GM19372 (cell line): ENCODE data around the gene UGGT2.
"Not testable (repeated sequence)": the region's sequence is repeated elsewhere in the genome, so short reads cannot be mapped to it uniquely, and the experiment has no call there.

Source experiments
- ATAC-seq: cut with Tn5 transposase; IDR thresholded peaks from one replicate; pipeline ENCODE4 v1.9.1; 2021; ENCODE audit warnings: mild to moderate bottlenecking, low read depth, moderate library complexity; ENCODE audit not compliant: unreplicated experiment

UGGT2 gene

DNA sequence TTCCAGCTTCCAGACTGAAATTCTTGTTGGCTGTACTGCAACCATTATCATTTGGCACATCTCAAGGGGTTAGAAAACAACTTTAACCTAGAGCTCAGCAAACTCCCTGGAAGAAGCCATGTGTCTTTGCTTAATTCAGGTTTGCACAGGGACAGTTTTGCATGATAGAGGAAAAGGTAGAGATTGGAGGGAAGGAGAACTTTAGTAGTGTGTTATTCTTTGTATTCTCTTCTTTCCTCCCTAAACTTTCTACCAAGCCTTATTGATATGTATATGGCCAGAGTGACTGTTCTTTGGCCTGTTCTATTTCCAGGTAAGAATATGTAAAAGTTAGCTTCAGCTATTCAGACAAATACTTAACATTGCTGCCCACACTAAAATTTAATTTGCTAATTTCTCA, 53.1 kb downstream of the UGGT2 start:
- no peak for ATAC-seq

- ATAC-seq: no peak
Measured at GRCh38 chr13:95987841-95988240, 65.4 kb downstream of the UGGT2 start.

DNA sequence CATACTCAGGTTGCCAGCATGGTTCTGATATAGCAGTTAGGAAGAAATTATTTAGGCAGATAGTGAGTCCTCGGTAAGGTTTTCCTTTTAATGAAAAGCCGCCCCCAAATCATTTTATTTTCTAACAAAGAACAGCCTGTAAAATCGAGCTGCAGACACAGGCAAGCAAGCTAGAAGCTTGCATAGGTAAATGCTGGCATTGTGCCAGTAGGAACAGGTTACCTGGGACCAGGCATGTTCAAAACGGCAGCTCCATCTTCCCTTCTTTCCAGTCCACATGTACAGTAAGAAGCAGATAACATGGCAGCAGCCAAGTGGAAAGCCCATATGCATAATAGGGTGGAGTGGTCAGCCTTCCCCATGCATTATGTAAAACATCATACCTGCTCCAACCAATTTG, 71.1 kb downstream of the UGGT2 start:
- ATAC-seq: no peak

- ATAC-seq: not testable (repeated sequence)
Measured at GRCh38 chr13:95972651-95973050, 80.5 kb downstream of the UGGT2 start.

DNA sequence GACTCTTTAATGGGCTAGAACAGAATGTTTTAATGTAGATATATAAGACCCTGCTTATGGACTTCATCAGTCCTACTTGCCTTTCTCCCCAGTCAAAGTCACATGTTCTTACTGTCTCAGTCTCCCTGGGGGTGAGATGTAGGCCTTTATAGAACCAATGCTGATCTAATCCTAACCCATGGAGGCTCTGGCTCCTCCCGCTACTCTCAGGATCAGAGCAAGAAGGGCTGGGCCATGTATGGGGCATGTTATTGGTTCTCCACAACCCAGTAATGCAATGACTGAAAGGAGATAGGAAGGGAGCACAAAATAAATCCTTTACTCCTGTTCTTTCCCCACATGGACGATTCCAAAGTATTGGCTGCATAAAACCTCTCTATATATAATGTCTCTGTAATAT, 82.3 kb downstream of the UGGT2 start:
- no peak for ATAC-seq

- ATAC-seq: no peak
Measured at GRCh38 chr13:95968906-95969305, 84.3 kb downstream of the UGGT2 start.

DNA sequence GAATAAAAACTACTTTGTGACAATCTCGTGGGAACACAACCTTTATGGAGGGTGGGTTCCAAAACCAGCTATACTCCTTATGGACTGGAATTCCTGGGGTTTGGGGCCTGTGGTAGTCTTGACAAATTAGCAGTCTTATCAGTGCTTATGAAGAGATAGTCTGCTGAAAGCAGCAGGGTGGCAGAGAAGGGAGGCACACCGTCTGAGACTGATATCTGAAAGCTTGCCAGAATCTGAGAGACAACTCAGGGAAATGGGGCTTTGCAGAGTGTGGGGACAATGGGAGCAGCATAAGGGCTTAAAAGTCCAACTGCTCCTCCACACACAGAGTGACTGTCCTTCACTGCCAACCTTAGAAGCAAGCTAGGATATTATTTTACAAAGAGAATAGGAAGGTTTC, 95.9 kb downstream of the UGGT2 start:
- no peak for ATAC-seq

DNA sequence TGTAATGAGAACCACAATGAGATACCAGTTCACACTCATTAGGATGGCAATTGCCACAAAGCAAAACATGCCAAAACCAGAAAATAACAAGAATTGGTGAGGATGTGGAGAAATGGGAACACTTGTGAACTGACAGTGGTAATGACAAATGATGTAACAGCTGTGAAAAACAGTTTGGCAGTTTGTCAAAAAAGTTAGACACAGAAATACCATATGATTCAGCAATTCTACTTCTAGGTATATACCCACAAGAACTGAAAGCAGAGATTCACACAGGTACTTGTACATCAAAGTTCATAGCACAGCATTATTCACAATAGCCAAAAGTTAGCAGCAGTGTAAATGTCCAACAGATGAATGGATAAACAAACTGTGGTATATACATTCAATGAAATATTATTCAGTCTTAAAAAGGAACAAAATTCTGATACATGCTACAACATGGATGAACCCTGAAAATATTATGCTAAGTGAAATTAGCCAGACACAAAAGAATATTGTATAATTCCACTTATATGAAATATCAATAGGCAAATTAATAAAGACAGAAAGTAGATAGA, 96.5 kb downstream of the UGGT2 start:
- ATAC-seq: no peak

- ATAC-seq: no peak
Measured at GRCh38 chr13:95955719-95956118, 97.5 kb downstream of the UGGT2 start.

GRCh38 chr13:95955255-95955654, 97.9 kb downstream of the UGGT2 start:
- no peak for ATAC-seq

GRCh38 chr13:95954266-95954665, 98.9 kb downstream of the UGGT2 start:
- ATAC-seq: no peak

GRCh38 chr13:95950103-95950502, 103.1 kb downstream of the UGGT2 start:
- no peak for ATAC-seq

DNA sequence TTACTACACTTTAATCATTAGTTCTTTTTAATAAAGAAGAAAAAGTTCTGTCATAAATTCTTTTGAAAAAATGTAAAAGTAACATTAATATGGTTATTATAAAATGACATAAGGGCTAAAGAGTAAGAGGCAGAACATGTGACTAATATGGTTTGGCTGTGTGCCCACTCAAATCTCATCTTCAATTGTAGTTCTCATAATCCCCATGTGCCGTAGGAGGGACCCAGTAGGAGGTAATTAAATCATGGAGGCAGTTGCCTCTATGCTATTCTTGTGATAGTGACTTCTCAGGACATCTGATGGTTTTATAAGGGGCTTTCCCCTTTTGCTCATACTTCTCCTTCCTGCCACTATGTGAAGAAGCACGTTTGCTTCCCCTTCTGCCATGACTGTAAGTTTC, 104.5 kb downstream of the UGGT2 start:
- no peak for ATAC-seq

DNA sequence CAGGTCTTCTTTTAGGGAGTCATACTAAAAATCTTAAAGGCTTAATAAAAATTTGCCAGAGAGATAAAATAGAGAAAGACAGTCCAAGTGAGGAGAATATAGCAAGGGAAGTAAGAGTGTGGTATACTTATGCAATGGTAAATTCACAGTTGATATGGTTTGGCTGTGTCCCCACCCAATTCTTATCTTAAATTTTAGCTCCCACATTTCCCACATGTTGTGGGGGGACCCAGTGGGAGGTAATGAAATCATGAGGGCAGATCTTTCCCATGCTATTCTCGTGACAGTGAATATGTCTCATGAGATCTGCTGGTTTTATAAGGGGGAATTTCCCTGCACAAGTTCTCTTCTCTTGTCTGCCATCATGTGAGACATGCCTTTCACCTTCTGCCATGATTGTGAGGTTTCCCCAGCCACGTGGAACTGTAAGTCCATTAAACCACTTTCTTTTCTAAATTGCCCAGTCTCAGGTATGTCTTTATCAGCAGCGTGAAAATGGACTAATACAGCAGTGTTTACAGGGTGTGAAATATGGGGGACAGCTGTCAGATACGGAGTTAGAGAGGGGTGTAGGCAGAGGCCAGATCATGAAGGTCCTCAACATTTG, 115.4 kb downstream of the UGGT2 start:
- no peak for ATAC-seq

DNA sequence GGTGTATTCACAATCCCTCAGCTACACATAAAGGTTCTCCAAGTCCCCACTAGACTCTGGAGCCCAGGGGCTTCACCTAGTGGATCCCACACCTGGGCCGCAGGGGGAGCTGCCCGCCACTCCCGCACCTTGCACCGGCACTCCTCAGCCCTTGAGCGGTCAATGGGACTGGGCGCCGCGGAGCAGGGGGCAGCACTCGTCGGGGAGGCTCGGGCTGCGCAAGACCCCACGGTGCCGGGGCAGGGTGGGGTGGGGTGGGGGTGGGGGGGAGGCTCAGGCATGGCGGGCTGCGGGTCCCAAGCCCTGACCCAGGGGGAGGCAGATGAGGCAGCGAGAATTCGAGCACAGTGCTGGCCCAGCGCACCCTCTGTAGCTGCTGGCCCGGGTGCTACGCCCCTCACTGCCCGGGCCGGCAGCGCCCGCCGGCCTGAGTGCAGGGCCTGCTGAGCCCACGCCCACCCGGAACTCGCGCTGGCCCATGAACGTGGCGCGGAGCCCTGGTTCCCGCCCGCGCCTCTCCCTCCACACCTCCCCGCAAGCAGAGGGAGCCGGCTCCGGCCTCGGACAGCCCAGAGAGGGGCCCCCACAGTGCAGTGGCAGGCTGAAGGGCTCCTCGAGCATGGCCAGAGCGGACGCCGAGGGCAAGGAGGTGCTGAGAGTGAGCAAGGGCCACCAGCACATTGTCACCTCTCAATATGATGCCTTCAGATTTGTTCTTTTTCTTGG, 121.7 kb downstream of the UGGT2 start:
- no peak for ATAC-seq

DNA sequence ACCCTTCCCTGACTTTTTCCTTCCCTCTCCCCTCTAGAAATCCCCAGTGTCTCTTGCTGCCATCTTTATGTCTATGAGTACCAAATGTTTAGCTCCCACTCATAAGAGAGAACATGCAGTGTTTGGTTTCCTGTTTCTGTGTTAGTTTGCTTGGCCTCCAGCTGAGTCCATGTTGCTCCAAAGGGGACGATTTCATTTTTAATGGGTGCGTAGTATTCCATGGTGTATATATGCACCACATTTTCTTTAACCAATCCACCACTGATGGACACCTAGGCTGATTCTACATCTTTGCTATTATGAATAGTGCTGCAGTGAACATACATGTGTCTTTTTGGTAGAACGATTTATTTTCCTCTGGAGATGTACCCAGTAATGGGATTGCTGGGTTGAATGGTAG, 123.8 kb downstream of the UGGT2 start:
- no peak for ATAC-seq

DNA sequence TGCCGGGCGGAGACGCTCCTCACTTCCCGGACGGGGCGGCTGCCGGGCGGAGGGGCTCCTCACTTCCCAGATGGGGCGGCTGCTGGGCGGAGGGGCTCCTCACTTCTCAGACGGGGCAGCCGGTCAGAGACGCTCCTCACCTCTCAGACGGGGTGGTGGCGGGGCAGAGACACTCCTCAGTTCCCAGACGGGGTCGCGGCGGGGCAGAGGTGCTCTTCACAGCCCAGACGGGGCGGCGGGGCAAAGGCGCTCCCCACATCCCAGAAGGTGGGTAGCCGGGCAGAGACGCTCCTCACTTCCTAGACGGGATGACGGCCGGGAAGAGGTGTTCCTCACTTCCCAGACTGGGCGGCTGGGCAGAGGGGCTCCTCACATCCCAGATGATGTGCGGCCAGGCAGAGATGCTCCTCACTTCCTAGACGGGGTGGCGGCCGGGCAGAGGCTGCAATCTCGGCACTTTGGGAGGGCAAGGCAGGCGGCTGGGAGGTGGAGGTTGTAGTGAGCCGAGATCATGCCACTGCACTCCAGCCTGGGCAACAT, 124.8 kb downstream of the UGGT2 start:
- not testable (repeated sequence) for ATAC-seq

GRCh38 chr13:95926231-95926630, 127.0 kb downstream of the UGGT2 start:
- ATAC-seq: no peak

DNA sequence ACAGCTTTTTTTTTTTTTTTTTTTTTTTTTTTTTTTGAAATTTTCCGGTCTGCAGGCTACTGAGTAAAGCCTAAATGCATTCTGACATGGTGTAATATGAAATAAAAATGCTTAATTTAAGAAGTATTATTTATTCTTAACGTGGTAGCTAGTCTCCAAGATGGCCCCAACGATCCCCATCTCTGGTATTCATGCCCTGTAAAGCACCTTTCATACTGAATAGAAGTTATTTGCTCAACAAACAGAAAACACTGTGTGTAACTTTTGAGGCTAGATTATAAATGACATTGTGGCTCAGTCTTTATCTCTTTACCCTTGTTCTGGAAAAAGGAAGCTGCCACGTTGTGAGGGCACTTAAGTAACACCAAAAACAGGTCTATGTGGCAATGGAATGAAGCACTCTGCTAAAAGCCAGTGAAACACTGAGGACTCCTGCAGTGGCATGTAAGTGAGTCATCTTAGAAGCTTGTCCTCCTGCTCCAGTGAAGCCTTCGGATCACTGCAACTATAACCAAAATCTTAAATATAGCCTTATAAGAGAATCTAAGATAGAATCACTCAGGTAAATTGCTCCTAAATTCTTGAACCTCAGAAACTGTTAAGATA, 128.7 kb downstream of the UGGT2 start:
- no peak for ATAC-seq

GRCh38 chr13:95921485-95921884, 131.7 kb downstream of the UGGT2 start:
- no peak for ATAC-seq

DNA sequence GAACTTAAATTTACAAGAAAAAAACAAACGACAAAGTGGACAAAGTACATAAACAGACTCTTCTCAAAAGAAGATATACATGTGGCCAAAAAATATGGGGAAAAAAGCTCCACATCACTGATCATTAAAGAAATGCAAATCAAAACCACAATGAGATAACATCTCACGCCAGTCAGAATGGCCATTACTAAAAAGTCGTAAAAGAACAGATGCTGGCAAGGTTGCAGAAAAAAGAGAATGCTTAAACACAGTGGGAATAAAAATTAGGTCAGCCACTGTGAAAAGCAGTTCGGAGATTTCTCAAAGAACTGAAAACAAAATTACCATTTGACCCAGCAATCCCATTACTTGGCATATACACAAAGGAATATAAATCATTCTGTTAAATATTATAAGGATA, 132.7 kb downstream of the UGGT2 start:
- ATAC-seq: no peak
